Vagina (tissue), 2 donors: ENCODE data around the gene GRIA1. TPM values are rescaled to one million over a fixed set of nuclear protein-coding genes. Genes with fewer than 3 reads are reported as not detected.

Source experiments
- DNase-seq, 2 donors: peaks; one replicate each; pipeline ENCODE4 v3.0.0-alpha.2; 2017; ENCODE audit errors: extremely low spot score in 2 of 2
- H3K27ac ChIP-seq: fragments of 200-600 bp; sonication (generic); one replicate; pipeline ENCODE4 v1.5.1; 2019
- H3K27me3 ChIP-seq: fragments of 200-600 bp; sonication (generic); one replicate; pipeline ENCODE4 v1.5.1; 2019
- H3K36me3 ChIP-seq, 2 donors: fragments of 200-600 bp; sonication (generic); one replicate each; pipeline ENCODE4 v1.5.1; 2017 to 2019
- H3K4me1 ChIP-seq: fragments of 200-600 bp; sonication (generic); one replicate; pipeline ENCODE4 v1.5.1; 2019
- H3K4me3 ChIP-seq, 2 donors: fragments of 200-600 bp; sonication (generic); 1 replicate in 1 of 2; 2 replicates in 1 of 2; pipeline ENCODE4 v1.5.1; 2016 to 2019
- H3K9me3 ChIP-seq: fragments of 200-600 bp; sonication (generic); one replicate; pipeline ENCODE4 v1.5.1; 2019
- POLR2A ChIP-seq, 2 donors: fragments of 450-650 bp; IDR thresholded peaks; one replicate each; pipeline ENCODE4 v1.6.1; 2017; ENCODE audit warnings: antibody characterized with exemption in 2 of 2, mild to moderate bottlenecking in 2 of 2, moderate library complexity in 2 of 2
- POLR2AphosphoS5 ChIP-seq, 2 donors: sonication (generic); formaldehyde crosslinking; IDR thresholded peaks; one replicate each; pipeline ENCODE4 v1.9.0; 2017; ENCODE audit warnings: antibody characterized with exemption in 2 of 2, mild to moderate bottlenecking in 2 of 2, low read depth in 1 of 2; ENCODE audit not compliant: insufficient read depth in 1 of 2
- intact Hi-C: fragments of 100-400 bp; cut with DNase I; formaldehyde crosslinking; loops from one replicate; pipeline ENCODE4 v1.15.1; 2023
- total RNA-seq: library from RNA; depleted of rRNA; stranded (reverse); fragments of >200 nt; gene quantifications from one replicate; pipeline ENCODE4 v1.2.3, GENCODE V29; 2016
- TF ChIP-seq, protein P1 (sequence below), 3 experiments: fragments of 450-650 bp in 2 of 3; fragments of 200-600 bp in 1 of 3; sonication (generic) in 1 of 3; IDR thresholded peaks; one replicate each; pipeline ENCODE4 v1.5.1; 2017 to 2019; ENCODE audit warnings: antibody characterized with exemption in 3 of 3, mild to moderate bottlenecking in 2 of 3, moderate library complexity in 2 of 3

GRIA1 gene
- total RNA-seq, 1 donor from 2014 or later: not detected

DNA sequence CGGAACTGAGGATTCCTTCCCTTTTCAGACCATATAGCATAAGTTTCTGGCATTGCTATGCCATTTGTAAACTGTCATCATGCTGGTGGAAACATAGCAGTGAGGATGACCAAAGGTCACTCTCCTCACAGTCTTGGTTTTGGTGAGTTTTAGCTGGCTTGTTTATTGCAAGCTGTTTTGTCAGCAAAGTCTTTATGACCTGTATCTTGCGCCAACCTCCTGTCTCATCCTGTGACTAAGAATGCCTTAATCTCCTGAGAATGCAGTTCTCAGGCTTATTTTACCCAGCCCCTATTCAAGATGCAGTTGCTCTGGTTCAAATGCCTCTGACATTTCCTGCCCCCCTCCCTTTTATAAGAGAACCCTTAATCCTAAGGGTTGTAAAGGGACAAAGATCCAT is 26.7 kb upstream of the GRIA1 start:
- no peaks in the 10 kb centered on the region for H3K4me1 ChIP-seq
- no peak overlapping the region for H3K4me3 ChIP-seq
- H3K9me3 ChIP-seq: no peaks in the 10 kb centered on the region
- no peak for DNase-seq
- intact Hi-C loops: no loop called here
- no peak overlapping the region for H3K27ac ChIP-seq
- no peaks in the 10 kb centered on the region for H3K27me3 ChIP-seq
- H3K36me3 ChIP-seq: no peaks in the 10 kb centered on the region
- TF ChIP-seq, protein P1, sequence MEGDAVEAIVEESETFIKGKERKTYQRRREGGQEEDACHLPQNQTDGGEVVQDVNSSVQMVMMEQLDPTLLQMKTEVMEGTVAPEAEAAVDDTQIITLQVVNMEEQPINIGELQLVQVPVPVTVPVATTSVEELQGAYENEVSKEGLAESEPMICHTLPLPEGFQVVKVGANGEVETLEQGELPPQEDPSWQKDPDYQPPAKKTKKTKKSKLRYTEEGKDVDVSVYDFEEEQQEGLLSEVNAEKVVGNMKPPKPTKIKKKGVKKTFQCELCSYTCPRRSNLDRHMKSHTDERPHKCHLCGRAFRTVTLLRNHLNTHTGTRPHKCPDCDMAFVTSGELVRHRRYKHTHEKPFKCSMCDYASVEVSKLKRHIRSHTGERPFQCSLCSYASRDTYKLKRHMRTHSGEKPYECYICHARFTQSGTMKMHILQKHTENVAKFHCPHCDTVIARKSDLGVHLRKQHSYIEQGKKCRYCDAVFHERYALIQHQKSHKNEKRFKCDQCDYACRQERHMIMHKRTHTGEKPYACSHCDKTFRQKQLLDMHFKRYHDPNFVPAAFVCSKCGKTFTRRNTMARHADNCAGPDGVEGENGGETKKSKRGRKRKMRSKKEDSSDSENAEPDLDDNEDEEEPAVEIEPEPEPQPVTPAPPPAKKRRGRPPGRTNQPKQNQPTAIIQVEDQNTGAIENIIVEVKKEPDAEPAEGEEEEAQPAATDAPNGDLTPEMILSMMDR (IDR thresholded peaks at IDR 0.05): no peak
- no peak for TF ChIP-seq POLR2AphosphoS5 (IDR thresholded peaks at IDR 0.05; ENCODE audit: insufficient read depth in 1 of 2, low read depth in 1 of 2)
- TF ChIP-seq POLR2A (IDR thresholded peaks at IDR 0.05): no peak

DNA sequence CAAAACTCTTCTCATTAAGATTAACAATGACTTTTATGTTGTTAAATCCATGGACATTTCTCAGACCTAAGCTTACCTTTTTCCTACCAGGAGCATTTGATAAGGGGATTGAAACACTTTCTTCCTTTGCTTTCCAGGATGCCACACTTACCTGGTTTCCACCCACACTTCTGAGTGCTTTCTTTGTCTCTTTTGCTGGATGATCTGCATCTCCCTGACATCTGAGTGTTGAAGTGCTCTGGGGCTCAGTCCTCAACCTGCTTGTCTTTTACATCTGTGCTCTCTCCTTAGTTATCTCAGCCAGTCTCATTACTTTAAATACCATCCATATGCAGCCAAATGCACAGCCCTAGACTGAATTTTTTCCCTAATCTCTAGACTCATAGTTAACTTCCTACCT is 22.9 kb upstream of the GRIA1 start:
- Histone ChIP-seq H3K36me3 (no peaks in the 10 kb centered on the region), H3K4me3 (no peak overlapping the region), H3K4me1 (no peaks in the 10 kb centered on the region), H3K27me3 (no peaks in the 10 kb centered on the region), H3K9me3 (no peaks in the 10 kb centered on the region), H3K27ac (no peak overlapping the region)
- no peak for DNase-seq
- TF ChIP-seq, protein P1 (IDR thresholded peaks at IDR 0.05): no peak
- TF ChIP-seq POLR2AphosphoS5 (IDR thresholded peaks at IDR 0.05; ENCODE audit: insufficient read depth in 1 of 2, low read depth in 1 of 2) (no peak), POLR2A (IDR thresholded peaks at IDR 0.05) (no peak)
- intact Hi-C loops: no loop called here

DNA sequence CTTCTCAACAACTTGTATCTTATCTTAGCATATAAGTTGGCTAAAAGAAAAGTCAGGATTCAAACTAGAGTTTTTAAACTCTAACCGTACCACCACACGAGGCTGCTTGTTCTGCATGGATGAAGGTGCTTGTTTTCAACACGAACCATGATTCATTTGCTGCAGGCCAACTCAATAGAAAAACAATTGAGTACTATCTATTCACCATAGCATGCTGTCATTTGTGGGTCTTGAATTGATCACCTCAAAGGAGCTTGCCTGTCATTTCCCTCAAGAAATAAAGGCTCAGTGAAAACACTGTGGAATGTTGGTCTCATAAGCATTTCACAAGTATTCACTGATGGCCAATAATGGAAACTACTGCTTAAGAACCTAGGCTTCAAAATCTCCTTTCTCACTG is 21.0 kb upstream of the GRIA1 start:
- no peak for TF ChIP-seq POLR2A (IDR thresholded peaks at IDR 0.05)
- TF ChIP-seq, protein P1 (IDR thresholded peaks at IDR 0.05): no peak
- TF ChIP-seq POLR2AphosphoS5 (IDR thresholded peaks at IDR 0.05; ENCODE audit: insufficient read depth in 1 of 2, low read depth in 1 of 2): no peak
- Histone ChIP-seq H3K36me3 (no peaks in the 10 kb centered on the region), H3K9me3 (no peaks in the 10 kb centered on the region), H3K4me3 (no peak overlapping the region), H3K27ac (no peak overlapping the region), H3K27me3 (no peaks in the 10 kb centered on the region), H3K4me1 (no peaks in the 10 kb centered on the region)
- no peak for DNase-seq
- intact Hi-C loops: no loop called here

GRCh38 chr5:153470736-153471135 is 19.7 kb upstream of the GRIA1 start:
- DNase-seq: no peak
- H3K27ac ChIP-seq: no peak overlapping the region
- H3K4me3 ChIP-seq: no peak overlapping the region
- H3K36me3 ChIP-seq: no peaks in the 10 kb centered on the region
- H3K9me3 ChIP-seq: no peaks in the 10 kb centered on the region
- H3K27me3 ChIP-seq: no peaks in the 10 kb centered on the region
- intact Hi-C loops: no loop called here
- H3K4me1 ChIP-seq: no peaks in the 10 kb centered on the region
- no peak for TF ChIP-seq POLR2A (IDR thresholded peaks at IDR 0.05)

GRCh38 chr5:153476767-153477166 is 13.7 kb upstream of the GRIA1 start:
- TF ChIP-seq, protein P1 (IDR thresholded peaks at IDR 0.05): no peak
- Histone ChIP-seq H3K4me1 (no peaks in the 10 kb centered on the region), H3K36me3 (no peaks in the 10 kb centered on the region), H3K9me3 (no peaks in the 10 kb centered on the region), H3K27me3 (no peaks in the 10 kb centered on the region), H3K27ac (no peak overlapping the region), H3K4me3 (no peak overlapping the region)
- intact Hi-C loops: no loop called here
- no peak for DNase-seq

DNA sequence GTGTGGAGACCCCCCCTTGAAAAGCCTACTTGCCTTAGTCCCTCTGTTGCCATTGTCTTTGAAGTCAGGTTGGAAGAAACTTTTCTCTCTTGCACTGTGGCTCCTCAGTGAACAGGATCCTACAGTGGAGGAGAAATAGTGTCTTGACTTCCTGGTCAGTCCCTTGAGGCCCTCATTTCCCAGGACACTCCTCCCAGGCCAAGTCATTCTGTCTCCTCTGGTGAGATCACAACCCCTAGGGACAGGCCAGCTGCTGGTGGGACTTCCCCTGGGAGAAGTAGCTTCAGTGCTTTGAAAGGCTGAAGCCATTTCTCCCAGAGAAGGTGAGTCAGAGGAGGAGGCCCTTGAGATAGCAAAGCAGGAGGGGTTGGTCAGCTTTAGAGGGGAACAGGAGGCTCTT is 10.1 kb upstream of the GRIA1 start:
- intact Hi-C loops: no loop called here
- Histone ChIP-seq H3K9me3 (no peaks in the 10 kb centered on the region), H3K36me3 (no peaks in the 10 kb centered on the region), H3K4me3 (no peak overlapping the region), H3K27me3 (no peaks in the 10 kb centered on the region), H3K27ac (no peak overlapping the region), H3K4me1 (no peaks in the 10 kb centered on the region)
- TF ChIP-seq POLR2A (IDR thresholded peaks at IDR 0.05) (no peak), POLR2AphosphoS5 (IDR thresholded peaks at IDR 0.05; ENCODE audit: insufficient read depth in 1 of 2, low read depth in 1 of 2) (no peak)
- TF ChIP-seq, protein P1 (IDR thresholded peaks at IDR 0.05): no peak
- DNase-seq: no peak
